Fibroblast of the aortic adventitia (primary cell): Measurements from ENCODE around the gene CHRNB2. TPM values are rescaled to one million over a fixed set of nuclear protein-coding genes. Genes with fewer than 3 reads are reported as not detected.
A peak's percentile ranks its signal among the peaks of the same experiment; 100 is the strongest.
"Not testable (repeated sequence)": the region's sequence is repeated elsewhere in the genome, so short reads cannot be mapped to it uniquely, and the experiment has no call there.

Experiments
- DNase-seq: peaks from one replicate; pipeline ENCODE4 v3.0.0-alpha.2; 2010; ENCODE audit warnings: low read depth
- H3K4me3 ChIP-seq: 2 replicates; pipeline ENCODE4 v1.5.1; 2011; ENCODE audit warnings: low read depth, mild to moderate bottlenecking, control low read depth, low read length, moderate library complexity
- total RNA-seq: library from RNA; depleted of rRNA; stranded (reverse); fragments of >200 nt; gene quantifications from 2 replicates; pipeline ENCODE4 v1.2.3, GENCODE V29; 2012; ENCODE audit warnings: low replicate concordance
- TF ChIP-seq, protein P1 (sequence below): IDR thresholded peaks from 2 replicates; pipeline ENCODE4 v1.5.1; 2011; ENCODE audit warnings: mild to moderate bottlenecking, low read length, control low read depth, inconsistent platforms; ENCODE audit not compliant: insufficient read depth

Gene CHRNB2
- total RNA-seq, 1 donor, result under 0.01 TPM

DNA sequence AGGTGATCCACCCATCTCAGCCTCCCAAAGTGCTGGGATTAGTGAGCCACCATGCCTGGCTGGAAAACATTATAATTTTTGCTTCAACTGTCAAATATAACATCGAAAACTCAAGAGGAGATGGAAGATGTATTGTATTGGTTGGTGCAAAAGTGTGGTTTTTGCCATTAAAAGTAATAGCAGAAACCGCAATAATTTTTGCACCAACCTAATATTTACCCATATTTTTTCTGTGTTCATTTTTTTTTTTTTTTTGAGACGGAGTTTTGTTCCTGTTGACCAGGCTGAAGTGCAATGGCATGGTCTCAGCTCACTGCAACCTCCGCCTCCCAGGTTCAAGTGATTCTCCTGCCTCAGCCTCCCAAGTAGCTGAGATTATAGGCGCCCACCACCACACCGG is 38.3 kb upstream of the CHRNB2 start:
- TF ChIP-seq, protein P1, sequence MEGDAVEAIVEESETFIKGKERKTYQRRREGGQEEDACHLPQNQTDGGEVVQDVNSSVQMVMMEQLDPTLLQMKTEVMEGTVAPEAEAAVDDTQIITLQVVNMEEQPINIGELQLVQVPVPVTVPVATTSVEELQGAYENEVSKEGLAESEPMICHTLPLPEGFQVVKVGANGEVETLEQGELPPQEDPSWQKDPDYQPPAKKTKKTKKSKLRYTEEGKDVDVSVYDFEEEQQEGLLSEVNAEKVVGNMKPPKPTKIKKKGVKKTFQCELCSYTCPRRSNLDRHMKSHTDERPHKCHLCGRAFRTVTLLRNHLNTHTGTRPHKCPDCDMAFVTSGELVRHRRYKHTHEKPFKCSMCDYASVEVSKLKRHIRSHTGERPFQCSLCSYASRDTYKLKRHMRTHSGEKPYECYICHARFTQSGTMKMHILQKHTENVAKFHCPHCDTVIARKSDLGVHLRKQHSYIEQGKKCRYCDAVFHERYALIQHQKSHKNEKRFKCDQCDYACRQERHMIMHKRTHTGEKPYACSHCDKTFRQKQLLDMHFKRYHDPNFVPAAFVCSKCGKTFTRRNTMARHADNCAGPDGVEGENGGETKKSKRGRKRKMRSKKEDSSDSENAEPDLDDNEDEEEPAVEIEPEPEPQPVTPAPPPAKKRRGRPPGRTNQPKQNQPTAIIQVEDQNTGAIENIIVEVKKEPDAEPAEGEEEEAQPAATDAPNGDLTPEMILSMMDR, result no peak
- no peak for DNase-seq
- no peak overlapping the region for H3K4me3 ChIP-seq

DNA sequence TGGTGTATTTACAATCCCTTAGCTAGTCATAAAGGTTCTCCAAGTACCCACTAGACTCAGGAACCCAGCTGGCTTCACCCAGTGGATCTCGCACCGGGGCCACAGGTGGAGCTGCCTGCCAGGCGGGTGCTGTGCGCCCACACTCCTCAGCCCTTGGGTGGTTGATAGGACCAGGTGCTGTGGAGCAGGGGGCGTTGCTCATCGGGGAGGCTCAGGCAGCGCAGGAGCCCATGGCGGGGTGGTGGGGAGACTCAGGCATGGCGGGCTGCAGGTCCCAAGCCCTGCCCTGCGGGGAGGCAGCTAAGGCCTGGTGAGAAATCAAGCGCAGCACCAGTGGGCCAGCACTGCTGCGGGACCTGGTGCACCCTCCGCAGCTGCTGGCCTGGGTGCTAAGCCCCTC is 35.6 kb upstream of the CHRNB2 start:
- DNase-seq, H3K4me3 ChIP-seq: not testable (repeated sequence)

DNA sequence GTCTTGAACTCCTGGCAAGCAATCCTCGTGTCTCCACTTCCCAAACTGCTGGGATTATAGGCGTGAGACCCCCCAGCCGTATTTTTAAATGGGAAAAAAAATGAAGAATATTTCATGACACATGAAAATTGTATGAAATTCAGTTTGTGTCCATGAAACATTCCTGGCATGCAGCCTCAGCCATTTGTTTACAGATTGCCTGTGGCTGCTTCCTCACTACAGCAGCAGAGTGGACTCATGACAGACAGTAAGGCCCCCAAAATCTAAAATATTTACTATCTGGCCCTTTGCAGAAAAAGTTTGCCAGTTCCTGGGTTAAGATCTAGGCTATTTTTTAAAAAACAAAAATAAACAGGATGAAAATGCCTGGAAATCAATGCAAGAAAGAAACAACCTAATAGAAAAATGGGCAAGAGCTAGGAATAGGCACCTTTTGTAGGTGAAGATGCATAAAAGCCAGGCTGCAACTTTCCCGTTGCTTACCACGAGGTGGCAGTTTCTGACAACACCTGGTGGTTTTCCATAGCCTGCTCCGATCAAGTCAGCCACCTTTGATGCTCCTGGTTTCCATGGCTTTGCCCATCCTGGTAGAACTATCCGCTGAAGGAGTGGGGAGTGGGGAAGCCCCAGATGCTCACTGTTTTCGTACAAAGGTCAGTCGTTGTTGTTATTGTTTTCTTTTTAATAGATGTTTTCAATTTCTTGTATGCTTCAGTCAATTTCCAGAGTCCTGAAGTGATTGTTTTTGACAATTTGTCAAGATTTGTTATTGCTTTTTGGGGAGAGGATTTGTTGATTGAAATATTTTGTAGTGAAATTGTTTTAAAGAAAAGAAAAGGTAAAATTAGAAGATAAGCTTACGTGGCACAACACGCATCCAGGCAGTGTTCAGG is 33.4 kb upstream of the CHRNB2 start:
- H3K4me3 ChIP-seq, result no peak overlapping the region
- TF ChIP-seq, protein P1, result peak; percentile 46
- DNase-seq, result no peak

DNA sequence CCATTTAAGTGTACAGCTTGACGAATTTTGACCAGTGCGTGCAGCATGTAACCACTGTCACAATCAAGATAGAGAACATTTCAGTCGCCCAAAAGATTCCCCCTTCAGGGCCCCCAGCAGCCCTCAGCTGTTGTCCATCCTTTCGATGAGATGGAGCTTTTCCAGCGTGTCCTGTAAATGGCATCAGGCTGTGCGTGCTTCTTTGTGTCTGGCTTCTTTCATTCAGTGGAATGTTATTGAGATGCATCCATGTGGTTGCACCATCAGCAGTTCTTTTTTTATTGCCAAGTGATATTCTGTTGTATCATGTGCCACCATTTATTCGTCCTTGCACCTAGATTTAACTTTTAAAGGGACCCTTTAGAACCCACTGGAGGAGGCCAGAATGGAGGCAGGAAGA is 31.0 kb upstream of the CHRNB2 start:
- no peak for DNase-seq
- no peak overlapping the region for H3K4me3 ChIP-seq
- TF ChIP-seq, protein P1, result no peak

DNA sequence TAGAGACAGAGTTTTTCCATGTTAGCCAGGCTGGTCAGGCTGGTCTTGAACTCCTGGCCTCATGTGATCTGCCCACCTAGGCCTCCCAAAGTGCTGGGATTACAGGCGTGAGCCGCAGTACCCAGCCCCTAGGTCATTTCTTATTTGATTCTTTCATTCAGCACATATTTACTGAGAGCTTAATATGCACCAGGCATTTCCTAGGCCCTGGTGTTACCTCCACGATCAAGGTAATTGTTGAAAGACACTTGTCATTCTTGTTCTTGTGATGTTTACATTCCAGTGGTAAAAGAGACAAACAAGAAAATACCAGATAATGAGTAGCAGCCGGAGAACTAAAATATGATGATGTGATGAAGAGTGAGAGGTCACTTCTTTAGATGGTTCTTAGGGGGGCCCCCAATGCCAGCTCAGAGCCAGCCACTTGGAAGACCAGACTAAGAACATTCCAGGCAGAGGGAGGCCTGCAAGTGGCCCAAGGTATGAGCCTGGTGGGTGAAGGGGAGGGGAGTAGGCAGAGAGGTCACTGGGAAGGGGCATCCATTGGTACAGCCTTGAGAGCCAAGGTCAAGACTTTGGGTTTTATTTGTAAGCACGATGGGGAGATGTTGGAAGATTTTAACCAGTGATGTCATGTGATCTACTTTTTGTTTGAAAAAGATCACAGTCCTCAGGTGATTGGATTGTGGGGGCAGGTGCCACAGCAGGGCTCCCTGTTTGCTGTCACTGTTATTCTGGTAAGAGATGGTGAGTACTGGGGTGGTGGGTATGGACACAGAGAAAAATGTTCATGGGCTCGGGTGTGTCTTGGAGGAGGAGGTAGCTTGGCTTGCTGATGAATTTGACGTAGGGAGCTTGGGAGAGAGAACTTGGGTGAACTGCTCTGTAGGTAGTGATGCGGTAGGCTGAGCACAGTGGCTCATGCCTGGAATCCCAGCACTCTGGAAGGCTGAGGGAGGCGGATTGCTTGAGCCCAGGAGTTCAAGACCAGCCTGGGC is 27.8 kb upstream of the CHRNB2 start:
- DNase-seq, result no peak
- TF ChIP-seq, protein P1, result no peak
- H3K4me3 ChIP-seq, result no peak overlapping the region

DNA sequence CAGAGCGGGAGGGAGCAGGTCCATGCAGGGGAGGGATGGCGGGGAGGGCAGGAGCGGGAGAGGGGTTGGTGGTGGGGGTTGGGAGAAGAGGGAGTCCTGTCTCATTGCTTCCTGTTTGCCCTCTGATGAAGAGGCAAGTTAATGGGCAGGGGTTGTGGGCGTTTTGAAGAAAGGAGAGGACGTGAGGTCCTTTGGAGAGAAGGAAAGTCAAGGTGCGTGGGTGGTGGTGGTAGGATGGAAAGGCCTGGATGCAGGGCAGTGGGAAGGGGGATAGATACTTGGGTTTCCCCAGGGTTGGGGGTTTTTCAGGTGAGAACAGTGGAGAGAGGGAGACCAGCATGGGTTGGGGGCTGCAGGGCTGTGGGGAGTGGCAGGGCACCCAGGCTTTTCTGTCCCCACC is 26.3 kb upstream of the CHRNB2 start:
- no peak overlapping the region for H3K4me3 ChIP-seq
- TF ChIP-seq, protein P1, result no peak
- DNase-seq, result no peak
